NCI-H524 (cell line): ENCODE measurements around the gene SUCLG1.
A peak's percentile ranks its signal among the peaks of the same experiment; 100 is the strongest.
"Not testable (repeated sequence)": the region's sequence is repeated elsewhere in the genome, so short reads cannot be mapped to it uniquely, and the experiment has no call there.

Source experiments
- DNase-seq, 2 experiments: peaks; one replicate each; lab custom pipeline; 2025; lab: John Stamatoyannopoulos, UW

Gene SUCLG1

DNA sequence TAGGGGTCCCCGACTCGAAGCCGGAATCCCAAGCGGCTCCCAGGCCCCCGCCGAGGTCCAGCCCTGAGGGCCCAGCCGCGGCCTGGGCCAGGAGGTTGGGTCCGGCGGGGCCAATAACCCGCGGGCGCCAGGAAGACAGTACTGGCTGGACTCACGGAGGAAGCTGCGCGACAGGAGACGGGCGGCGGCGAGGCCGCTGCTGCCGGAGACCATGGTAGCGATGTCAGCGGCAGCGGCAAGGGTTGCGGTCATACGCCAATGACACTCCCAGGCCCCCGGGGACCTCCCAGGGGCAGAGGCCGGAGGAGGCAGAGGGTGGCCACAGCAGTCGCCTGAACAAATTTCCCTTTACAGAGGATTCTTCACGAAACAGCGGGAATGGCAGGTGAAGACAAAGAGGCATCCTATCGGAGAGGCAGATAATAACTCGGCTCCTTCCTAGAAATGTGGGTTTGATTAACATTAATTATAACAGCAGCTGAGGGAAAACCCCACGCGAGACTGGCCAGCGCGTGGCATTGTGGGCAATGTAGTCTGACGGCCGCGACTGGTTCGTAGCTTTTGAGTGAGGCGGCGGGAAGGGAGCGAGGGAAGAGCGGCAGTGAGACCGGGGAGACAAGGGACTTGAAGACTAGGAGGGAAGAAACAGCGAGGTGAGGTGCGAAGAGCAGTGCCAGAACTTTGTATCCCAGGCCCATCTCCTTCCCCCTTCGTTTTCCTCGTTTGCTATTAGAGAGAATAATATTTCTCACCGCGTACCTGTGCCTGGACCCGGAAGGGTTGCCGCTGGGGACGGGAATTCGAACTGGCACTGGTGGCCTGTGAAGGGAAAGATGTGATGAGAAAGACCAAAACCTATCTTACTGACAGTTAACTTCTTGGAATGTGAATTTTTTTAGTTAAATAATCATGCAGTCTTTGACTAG lies at the start of gene SUCLG1:
Gene SUCLG1, minus strand, starts transcription at position 263 of the 926 bp plus-strand sequence. Its CDS starts 11 bp downstream, at position 252.
- peak; percentile 51 to 77 for DNase-seq

DNA sequence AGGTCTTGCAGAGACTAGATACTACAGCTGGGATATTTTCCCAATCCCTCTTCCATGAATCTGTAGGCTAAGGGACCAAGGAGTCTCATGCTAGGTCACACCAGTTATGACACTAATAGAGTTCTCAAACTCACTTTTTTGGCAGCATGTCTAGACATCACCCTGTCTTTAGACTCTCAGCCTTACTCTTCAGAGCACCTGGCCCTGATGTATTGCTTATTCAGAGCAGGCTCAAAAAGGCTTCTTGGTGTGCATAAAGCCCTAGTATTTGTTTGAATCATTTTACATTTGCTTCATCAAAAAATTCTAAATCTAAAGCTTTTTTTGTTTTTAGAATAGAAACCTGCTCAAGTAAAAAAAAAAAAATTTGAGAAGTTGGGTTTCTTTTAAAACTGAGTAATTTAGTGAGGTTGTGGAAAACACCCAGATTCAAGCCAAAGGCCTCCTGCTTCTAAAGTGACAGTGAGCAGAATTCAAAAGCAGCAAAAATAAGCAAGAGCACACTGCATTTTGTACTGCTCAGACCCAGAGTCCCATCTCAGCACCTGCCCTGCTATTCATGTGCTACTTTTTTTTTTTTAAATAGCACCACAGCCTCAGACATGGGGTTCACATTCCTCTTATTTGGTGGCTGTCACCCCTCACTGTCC lies 39.2 kb upstream of the SUCLG1 start:
- no peak for DNase-seq

GRCh38 chr2:84497285-84497684 lies 38.2 kb upstream of the SUCLG1 start:
- DNase-seq = no peak

- DNase-seq = no peak
Observed at GRCh38 chr2:84496386-84496785, 37.3 kb upstream of the SUCLG1 start.

DNA sequence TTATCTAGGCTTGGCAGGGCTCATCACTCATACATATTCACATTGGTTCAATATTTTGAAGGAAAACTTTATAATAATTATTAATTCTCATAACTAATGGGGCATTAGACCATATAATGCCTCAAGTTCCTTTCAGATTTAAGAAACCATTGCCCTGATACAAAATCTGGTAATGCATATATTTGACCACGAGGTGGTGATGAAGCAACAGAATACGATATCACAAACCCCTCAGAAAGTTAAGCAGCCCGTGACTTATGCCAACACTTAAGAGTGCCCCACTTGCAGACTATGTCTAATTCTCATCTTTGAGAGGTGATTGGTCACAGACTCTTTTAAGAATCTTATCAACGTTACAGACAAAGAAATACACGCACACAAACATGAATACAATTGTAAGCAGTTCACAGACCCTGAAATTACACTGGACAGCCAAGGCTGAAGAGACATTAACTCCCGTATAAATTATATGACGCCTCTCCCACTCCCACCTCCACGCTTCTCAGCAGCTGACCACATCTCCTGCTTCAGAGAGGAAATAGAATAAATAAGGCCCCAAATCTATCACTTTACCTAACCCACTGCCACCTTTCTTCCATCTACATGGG lies 36.6 kb upstream of the SUCLG1 start:
- peak; percentile 51 to 69 for DNase-seq

DNA sequence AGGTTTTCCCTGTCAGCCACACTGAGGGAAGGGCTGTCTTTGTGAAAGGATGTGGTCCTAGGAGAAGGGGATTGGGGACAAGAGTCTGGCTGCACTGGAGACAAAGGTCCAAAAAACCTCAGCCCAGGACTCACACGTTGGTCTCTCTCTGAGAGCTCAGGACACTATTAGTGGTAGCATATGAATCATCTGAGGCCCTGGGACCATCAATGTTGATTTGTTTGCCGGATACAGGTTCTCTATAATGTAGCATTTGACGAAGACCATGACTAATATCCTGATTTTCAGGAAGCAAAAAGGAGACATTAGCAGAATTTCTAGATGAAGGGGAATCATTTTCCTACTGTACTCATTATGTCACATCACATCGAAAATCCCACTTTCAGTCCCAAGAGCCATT lies 35.0 kb upstream of the SUCLG1 start:
- DNase-seq = no peak

DNA sequence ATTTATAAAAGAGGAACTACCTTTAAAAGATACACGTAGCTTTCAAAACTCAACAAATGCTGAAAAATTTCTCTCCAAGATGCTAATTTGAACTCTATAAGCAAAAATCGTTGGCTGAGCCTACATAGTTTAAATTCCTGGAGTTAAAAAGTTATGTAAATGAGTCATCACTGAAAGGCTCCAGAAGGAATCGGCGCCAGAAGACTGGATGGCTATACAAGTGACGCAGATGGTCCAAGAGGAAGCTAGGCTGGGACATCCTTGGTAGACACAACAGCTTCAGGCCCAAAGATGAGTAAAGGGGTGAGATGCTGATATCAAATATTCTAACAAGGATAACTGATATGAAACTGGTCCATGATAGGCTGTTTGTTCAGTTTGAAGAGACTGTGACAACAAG lies 34.4 kb upstream of the SUCLG1 start:
- no peak for DNase-seq

- DNase-seq = peak in 1 of 2 experiments; percentile 3
Observed at GRCh38 chr2:84492571-84492970, 33.5 kb upstream of the SUCLG1 start.

- no peak for DNase-seq
Observed at GRCh38 chr2:84491741-84492140, 32.7 kb upstream of the SUCLG1 start.

GRCh38 chr2:84491256-84491655 lies 32.2 kb upstream of the SUCLG1 start:
- no peak for DNase-seq

GRCh38 chr2:84487298-84487996 lies 28.4 kb upstream of the SUCLG1 start:
- no peak for DNase-seq

DNA sequence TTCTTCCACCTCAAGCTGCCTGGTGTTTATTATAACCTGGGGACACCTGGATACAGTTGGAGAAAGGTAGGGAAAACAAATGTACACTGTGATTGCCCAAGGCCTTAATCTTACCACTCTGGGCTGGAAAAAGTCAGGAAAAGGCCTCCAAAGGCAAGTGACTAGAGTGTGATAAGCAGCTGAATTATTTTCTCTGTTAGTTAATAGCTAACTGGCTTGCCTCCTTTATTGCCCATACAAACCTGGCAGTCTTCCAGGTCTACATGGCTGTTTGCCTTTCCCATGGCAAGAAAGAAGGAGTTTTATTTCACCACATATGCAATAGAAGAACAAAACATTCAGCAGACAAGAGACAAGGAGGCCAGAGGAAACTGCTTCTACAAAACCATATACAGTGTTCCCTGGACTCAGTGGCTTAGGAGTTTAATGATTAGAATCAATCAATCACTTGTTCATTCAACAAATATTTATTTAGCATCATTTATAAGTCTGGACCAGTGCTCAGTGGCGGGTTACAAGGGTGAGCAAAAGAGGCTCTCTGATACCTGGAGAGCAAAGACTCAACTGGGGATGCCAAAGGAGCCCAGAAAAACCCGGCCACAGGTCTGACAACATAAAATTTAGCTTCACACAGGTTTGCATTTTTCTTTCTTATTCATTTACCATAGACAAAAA lies 27.5 kb upstream of the SUCLG1 start:
- DNase-seq = no peak

DNA sequence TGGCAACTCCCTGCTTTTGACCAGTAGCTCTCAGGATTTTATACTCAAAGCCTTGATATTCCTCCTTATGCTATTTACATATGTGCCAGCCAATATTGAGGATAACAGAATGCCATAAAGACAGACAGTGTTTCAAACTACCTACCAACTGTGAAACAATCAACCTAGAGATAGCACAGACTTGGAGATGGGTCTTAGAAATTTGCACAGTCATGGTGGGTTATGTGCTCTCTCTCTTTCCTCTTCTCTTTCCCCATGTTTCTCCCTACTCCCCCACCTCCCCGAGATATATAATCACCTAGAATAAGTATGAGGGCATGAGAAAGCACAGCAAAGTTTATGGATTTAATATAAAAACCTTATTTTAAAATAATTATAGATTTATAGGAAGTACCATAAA lies 24.2 kb upstream of the SUCLG1 start:
- no peak for DNase-seq

DNA sequence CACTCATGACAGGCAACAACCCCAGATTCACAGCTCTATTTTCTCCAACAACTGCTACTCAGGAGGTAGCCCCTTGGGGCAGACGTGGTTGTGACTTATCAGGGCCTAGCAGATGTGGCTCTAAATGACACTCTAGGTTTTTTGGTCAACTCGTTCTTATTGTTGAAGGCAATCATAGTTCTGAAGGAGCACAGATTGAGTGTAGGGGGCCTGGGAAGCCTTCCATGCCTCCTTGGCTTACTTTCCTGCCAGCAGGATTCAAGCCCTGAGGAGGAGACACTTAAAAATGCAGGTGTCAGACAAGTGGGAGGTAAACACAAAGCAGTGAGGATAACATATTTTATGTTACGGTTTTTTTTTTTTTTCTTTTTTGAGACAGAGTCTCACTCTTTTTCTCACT lies 23.5 kb upstream of the SUCLG1 start:
- no peak for DNase-seq

DNA sequence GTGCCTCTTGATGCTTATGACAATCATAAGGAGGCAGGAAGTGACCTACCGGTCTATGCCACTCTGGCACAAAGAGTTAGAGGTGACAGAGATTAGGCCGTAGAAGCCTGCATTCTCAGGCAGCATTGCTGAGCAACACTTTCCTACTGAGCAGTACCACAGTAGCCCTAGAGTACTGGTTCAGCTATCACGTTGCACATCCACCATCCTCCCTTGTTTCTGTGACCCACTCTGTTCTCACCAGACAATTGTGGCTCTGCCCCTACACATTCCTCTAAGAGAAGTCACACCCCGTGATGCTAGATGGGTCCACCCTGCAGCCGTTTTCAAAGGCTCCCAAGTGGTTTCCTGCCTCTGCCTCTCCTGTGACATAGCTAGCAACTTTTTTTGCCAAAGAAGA lies 22.6 kb upstream of the SUCLG1 start:
- DNase-seq = no peak

GRCh38 chr2:84478867-84479266 lies 19.8 kb upstream of the SUCLG1 start:
- no peak for DNase-seq

GRCh38 chr2:84477886-84478285 lies 18.8 kb upstream of the SUCLG1 start:
- peak; percentile 51 to 83 for DNase-seq

DNA sequence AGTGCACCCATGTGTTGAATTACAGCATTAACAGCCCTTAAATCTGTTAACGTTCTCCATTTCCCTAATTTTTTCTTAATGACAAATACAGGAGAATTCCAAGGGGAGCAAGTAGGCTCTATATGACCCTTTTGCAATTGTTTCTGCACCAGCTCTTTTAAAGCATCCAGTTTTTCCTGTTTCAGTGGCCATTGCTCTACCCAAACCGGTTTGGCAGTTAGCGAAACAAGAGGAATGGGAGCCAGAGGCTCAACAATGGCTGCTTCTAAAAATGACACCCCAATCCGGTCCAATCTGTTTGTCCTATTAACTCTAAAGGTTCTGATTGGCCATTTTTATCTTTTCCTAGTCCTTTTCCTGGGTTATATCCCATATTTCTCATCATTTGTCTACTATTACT lies 15.1 kb upstream of the SUCLG1 start:
- DNase-seq = no peak

DNA sequence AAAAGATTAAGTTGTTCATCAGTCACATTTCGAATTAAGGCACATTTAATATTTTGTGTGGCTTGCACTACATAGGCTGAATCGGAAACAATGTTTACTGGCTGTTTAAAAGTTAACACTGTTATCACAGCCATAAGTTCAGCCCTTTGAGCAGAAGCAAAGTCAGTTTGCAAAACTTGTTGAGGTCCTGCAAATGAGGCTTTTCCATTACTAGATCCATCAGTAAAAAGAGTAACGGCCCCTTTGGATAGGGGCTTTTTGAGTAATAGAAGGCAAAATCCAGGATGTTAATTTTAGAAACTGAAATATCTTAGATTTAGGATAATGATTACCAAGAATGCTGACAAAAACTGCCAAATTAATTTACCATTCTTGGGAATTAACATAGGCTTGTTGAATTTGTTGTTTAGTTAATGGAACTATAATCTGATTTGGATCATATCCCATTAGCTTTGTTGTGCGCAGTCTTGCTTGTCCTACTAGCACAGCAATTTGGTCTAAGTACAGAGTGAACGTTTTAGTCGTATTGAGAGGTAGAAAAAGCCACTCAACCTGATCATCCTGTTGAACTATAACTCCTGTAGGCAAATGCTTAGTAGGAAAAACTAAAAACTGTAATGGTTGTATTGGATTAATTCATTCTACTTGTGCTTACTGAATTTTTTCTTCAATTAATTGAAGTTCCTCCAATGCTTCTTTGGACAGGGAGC lies 13.9 kb upstream of the SUCLG1 start:
- DNase-seq = no peak

DNA sequence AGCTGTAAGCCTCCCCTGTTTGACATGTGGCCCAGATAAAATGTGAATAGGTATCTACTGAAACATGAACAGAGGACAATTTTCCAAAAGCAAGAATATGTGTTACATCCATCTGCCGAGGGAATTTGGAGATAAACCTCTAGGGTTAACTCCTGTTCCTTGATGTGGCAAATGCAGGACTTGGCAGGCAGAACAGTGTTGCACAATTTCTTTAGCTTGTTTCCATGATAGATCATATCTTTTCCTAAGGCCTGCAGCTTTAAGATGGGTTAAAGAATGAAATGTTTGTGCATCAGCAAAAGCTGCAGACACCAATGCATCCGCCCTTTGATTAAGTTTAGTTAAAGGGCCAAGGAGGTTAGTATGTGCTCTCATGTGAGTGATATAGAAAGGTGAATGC lies 13.3 kb upstream of the SUCLG1 start:
- DNase-seq = not testable (repeated sequence)

DNA sequence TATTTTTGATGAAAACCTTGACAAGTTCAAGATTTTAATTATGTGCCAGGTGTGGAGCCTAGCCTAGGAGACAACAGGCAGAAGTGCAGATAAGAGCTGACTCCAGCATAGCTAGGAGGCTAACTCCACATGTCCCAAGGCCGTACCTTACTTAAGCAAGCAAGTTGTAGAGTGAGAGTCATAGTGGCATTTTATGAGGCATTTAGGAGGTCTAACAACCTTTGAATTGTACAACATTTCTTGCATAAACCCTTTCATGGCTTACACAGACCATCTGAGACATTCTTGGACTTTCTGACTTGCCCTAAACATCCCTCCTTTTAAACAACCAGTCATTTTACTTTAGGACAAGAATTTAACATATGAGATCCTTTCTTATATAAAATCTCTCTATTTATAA lies 8.3 kb upstream of the SUCLG1 start:
- no peak for DNase-seq
